Neuronal stem cell (in vitro differentiated cells): ENCODE measurements around the gene HMCN1.

Experiments
- DNase-seq: peaks from one replicate; pipeline ENCODE4 v3.0.0-alpha.2; 2013; ENCODE audit warnings: low spot score
- H2AFZ ChIP-seq: one replicate; pipeline ENCODE4 v1.6.1; 2013; ENCODE audit warnings: mild to moderate bottlenecking, low read length, inconsistent platforms
- H2AK5ac ChIP-seq: 2 replicates; pipeline ENCODE4 v1.6.1; 2013; ENCODE audit warnings: low read depth, mild to moderate bottlenecking, inconsistent platforms, low read length, moderate library complexity, mixed read lengths
- H2BK120ac ChIP-seq: 2 replicates; pipeline ENCODE4 v1.6.1; 2013; ENCODE audit warnings: low read depth, mild to moderate bottlenecking, inconsistent platforms, low read length, moderate library complexity, mixed read lengths
- H2BK12ac ChIP-seq: one replicate; pipeline ENCODE4 v1.6.1; 2013; ENCODE audit warnings: low read length, inconsistent platforms
- H2BK15ac ChIP-seq: 2 replicates; pipeline ENCODE4 v1.6.1; 2013; ENCODE audit warnings: mild to moderate bottlenecking, low read length, inconsistent platforms, mixed read lengths
- H2BK5ac ChIP-seq: one replicate; pipeline ENCODE4 v1.6.1; 2013; ENCODE audit warnings: inconsistent platforms, mild to moderate bottlenecking, low read length, moderate library complexity
- H3K14ac ChIP-seq: one replicate; pipeline ENCODE4 v1.6.1; 2013; ENCODE audit warnings: low read length, inconsistent platforms
- H3K18ac ChIP-seq: 2 replicates; pipeline ENCODE4 v1.6.1; 2013; ENCODE audit warnings: low read length, inconsistent platforms
- H3K23ac ChIP-seq: 2 replicates; pipeline ENCODE4 v1.6.1; 2013; ENCODE audit warnings: low read depth, mild to moderate bottlenecking, mixed read lengths, low read length, inconsistent platforms; ENCODE audit not compliant: poor library complexity
- H3K27ac ChIP-seq: replicated peaks from 3 replicates; pipeline ENCODE4 v1.5.1; 2013; ENCODE audit warnings: low read length, inconsistent platforms
- H3K27me3 ChIP-seq, 3 experiments: 2 replicates each; pipeline ENCODE4 v1.6.1; 2013; ENCODE audit warnings: low read length in 3 of 3, mild to moderate bottlenecking in 2 of 3, inconsistent platforms in 1 of 3, low read depth in 1 of 3, mixed read lengths in 1 of 3, moderate library complexity in 1 of 3; ENCODE audit not compliant: control insufficient read depth in 3 of 3, insufficient read depth in 3 of 3
- H3K36me3 ChIP-seq, 2 donors: replicated peaks in 1 of 2; 2 replicates each; pipeline ENCODE4 v1.6.1; 2013; ENCODE audit warnings: low read length in 2 of 2; ENCODE audit not compliant: control insufficient read depth in 2 of 2, insufficient read depth in 2 of 2
- H3K4ac ChIP-seq: 2 replicates; pipeline ENCODE4 v1.6.1; 2013; ENCODE audit warnings: inconsistent platforms, mild to moderate bottlenecking, low read length, moderate library complexity
- H3K4me1 ChIP-seq, 2 donors: 1 replicate in 1 of 2; 2 replicates in 1 of 2; pipeline ENCODE4 v1.6.1; 2013; ENCODE audit warnings: low read length in 2 of 2, low read depth in 1 of 2; ENCODE audit not compliant: control insufficient read depth in 2 of 2, insufficient read depth in 1 of 2
- H3K4me2 ChIP-seq: one replicate; pipeline ENCODE4 v1.6.1; 2013; ENCODE audit warnings: mild to moderate bottlenecking, low read length, inconsistent platforms; ENCODE audit not compliant: insufficient read depth, poor library complexity, severe bottlenecking
- H3K4me3 ChIP-seq, 2 donors: 2 replicates each; pipeline ENCODE4 v1.5.1; 2013; ENCODE audit warnings: low read length in 2 of 2, mild to moderate bottlenecking in 2 of 2, inconsistent platforms in 1 of 2, moderate library complexity in 1 of 2
- H3K79me1 ChIP-seq: one replicate; pipeline ENCODE4 v1.6.1; 2013; ENCODE audit warnings: low read depth, mild to moderate bottlenecking, inconsistent platforms, low read length, moderate library complexity
- H3K9ac ChIP-seq: one replicate; pipeline ENCODE4 v1.6.1; 2013; ENCODE audit warnings: mild to moderate bottlenecking, low read depth, low read length, inconsistent platforms; ENCODE audit not compliant: poor library complexity
- H3K9me3 ChIP-seq, 2 donors: replicated peaks in 1 of 2; 2 replicates each; pipeline versions ENCODE3 to v1.6.1; 2013; ENCODE audit warnings: low read length in 2 of 2, mild to moderate bottlenecking in 2 of 2, inconsistent platforms in 1 of 2, low read depth in 1 of 2, mixed read lengths in 1 of 2, moderate library complexity in 1 of 2; ENCODE audit not compliant: control insufficient read depth in 2 of 2, insufficient read depth in 1 of 2
- H4K8ac ChIP-seq: one replicate; pipeline ENCODE4 v1.6.1; 2013; ENCODE audit warnings: low read depth, mild to moderate bottlenecking, inconsistent platforms, low read length, moderate library complexity
- H4K91ac ChIP-seq: one replicate; pipeline ENCODE4 v1.6.1; 2013; ENCODE audit warnings: low read length, low read depth, mild to moderate bottlenecking, inconsistent platforms; ENCODE audit not compliant: poor library complexity
- WGBS, 2 donors: extraction: QIAGEN DNeasy Blood & Tissue Kit; methylation state at CpG; one replicate each; pipeline ENCODE4 v1.1.7; 2013; ENCODE audit warnings: missing lambda C conversion rate in 2 of 2, mixed read lengths in 1 of 2; ENCODE audit not compliant: insufficient read length in 2 of 2, insufficient replicate concordance in 1 of 2; ENCODE audit errors: extremely low coverage in 2 of 2; 5-methylcytosine and 5-hydroxymethylcytosine counted together

HMCN1 gene

DNA sequence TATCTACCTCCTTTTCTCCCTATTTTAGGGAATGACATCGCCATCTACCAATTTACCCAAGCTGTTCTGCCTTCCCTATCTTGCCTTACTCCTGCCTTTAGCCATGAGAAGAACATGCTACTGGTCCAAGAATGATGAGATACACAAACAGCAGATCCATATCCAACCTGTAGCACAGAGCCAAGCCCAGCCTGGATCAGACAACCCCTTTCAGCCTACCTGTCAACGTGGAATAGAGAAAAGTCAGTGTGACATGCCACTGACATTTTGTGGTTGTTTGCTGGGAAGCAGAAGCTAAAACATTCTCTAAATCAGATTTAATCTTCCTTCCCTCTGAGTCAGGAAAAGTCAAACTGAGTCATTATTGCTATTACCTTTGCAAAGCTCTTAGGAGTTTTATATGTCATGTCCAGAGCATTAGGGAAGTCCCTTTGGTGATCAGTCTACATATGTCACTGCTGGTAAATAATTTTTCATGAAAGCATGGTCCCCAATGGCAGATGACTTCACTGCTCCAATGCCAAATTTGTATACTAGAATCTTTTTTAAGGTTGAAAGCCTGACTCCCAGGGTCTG lies 497.8 kb downstream of the HMCN1 start:
- H3K27me3 ChIP-seq = no peaks in the 10 kb centered on the region
- no peak overlapping the region for H3K23ac ChIP-seq
- no peak overlapping the region for H3K4me2 ChIP-seq
- no peak overlapping the region for H2AK5ac ChIP-seq
- H3K79me1 ChIP-seq = no peaks in the 10 kb centered on the region
- H3K27ac ChIP-seq = no peak overlapping the region
- no CpG with 5 or more reads among the region's 2 CpGs for WGBS, 2 donors
- no peak overlapping the region for H2AFZ ChIP-seq
- H4K8ac ChIP-seq = no peak overlapping the region
- no peak overlapping the region for H2BK12ac ChIP-seq
- no peak overlapping the region for H2BK120ac ChIP-seq
- no peak overlapping the region for H2BK15ac ChIP-seq
- no peak overlapping the region for H3K4ac ChIP-seq
- H4K91ac ChIP-seq = no peak overlapping the region
- H3K36me3 ChIP-seq = no peaks in the 10 kb centered on the region
- H3K9me3 ChIP-seq = no peaks in the 10 kb centered on the region
- no peaks in the 10 kb centered on the region for H3K4me1 ChIP-seq
- no peak overlapping the region for H3K4me3 ChIP-seq
- no peak overlapping the region for H3K18ac ChIP-seq
- H2BK5ac ChIP-seq = no peak overlapping the region
- DNase-seq = no peak
- no peak overlapping the region for H3K14ac ChIP-seq
- H3K9ac ChIP-seq = no peak overlapping the region

- no peak overlapping the region for H3K4me3 ChIP-seq
- DNase-seq = no peak
- H3K9me3 ChIP-seq = no peaks in the 10 kb centered on the region
- no CpG with 5 or more reads among the region's 2 CpGs for WGBS, 2 donors
- no peak overlapping the region for H3K9ac ChIP-seq
- no peak overlapping the region for H2BK5ac ChIP-seq
- H3K4me2 ChIP-seq = no peak overlapping the region
- no peaks in the 10 kb centered on the region for H3K36me3 ChIP-seq
- H4K91ac ChIP-seq = no peak overlapping the region
- no peak overlapping the region for H2BK15ac ChIP-seq
- H3K79me1 ChIP-seq = no peaks in the 10 kb centered on the region
- H4K8ac ChIP-seq = no peak overlapping the region
- H3K4me1 ChIP-seq = no peaks in the 10 kb centered on the region
- no peak overlapping the region for H3K27ac ChIP-seq
- H2BK120ac ChIP-seq = no peak overlapping the region
- H3K18ac ChIP-seq = no peak overlapping the region
- H2BK12ac ChIP-seq = no peak overlapping the region
- no peak overlapping the region for H3K14ac ChIP-seq
- no peaks in the 10 kb centered on the region for H3K27me3 ChIP-seq
- H3K23ac ChIP-seq = no peak overlapping the region
- H2AFZ ChIP-seq = no peak overlapping the region
- H3K4ac ChIP-seq = no peak overlapping the region
- H2AK5ac ChIP-seq = no peak overlapping the region
Observed at GRCh38 chr1:186234976-186235686, 500.9 kb downstream of the HMCN1 start.

- H2BK120ac ChIP-seq = no peak overlapping the region
- H3K9me3 ChIP-seq = no peaks in the 10 kb centered on the region
- no peak overlapping the region for H3K18ac ChIP-seq
- no peak overlapping the region for H2AFZ ChIP-seq
- no peak overlapping the region for H2AK5ac ChIP-seq
- no peak overlapping the region for H3K23ac ChIP-seq
- no peak overlapping the region for H4K91ac ChIP-seq
- H3K14ac ChIP-seq = no peak overlapping the region
- H3K79me1 ChIP-seq = no peaks in the 10 kb centered on the region
- no peaks in the 10 kb centered on the region for H3K27me3 ChIP-seq
- H2BK12ac ChIP-seq = no peak overlapping the region
- DNase-seq = no peak
- H3K36me3 ChIP-seq = no peaks in the 10 kb centered on the region
- H2BK5ac ChIP-seq = no peak overlapping the region
- H3K27ac ChIP-seq = no peak overlapping the region
- no peak overlapping the region for H3K4ac ChIP-seq
- no peak overlapping the region for H3K4me2 ChIP-seq
- no peaks in the 10 kb centered on the region for H3K4me1 ChIP-seq
- no CpG with 5 or more reads among the region's 4 CpGs for WGBS, 2 donors
- no peak overlapping the region for H4K8ac ChIP-seq
- H3K4me3 ChIP-seq = no peak overlapping the region
- no peak overlapping the region for H3K9ac ChIP-seq
- no peak overlapping the region for H2BK15ac ChIP-seq
Observed at GRCh38 chr1:186235696-186236095, 501.5 kb downstream of the HMCN1 start.

DNA sequence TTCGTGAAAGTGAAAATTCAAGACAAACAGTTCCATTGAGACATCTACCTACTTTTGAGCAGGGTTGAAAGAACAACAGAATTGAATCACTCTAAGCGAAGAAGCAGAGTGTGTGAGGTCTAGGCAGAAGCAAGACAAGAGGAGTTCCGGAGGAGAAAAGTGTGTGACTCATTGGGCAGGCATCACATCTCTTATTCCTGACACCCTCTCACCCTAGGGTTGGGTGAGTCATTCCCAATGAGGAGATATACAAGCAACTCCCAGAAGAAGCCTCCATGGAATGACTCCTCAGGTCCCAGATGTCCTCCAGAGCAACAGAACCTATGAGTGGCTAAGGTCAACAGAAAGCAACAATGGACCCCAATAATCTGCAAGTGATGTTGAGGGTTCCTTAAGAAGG lies 502.7 kb downstream of the HMCN1 start:
- H3K14ac ChIP-seq = no peak overlapping the region
- no CpG with 5 or more reads among the region's 3 CpGs for WGBS, 2 donors
- no peak for DNase-seq

More for the DNA sequence above, 502.7 kb downstream of the HMCN1 start:
- Histone ChIP-seq H3K23ac (no peak overlapping the region), H3K36me3 (no peaks in the 10 kb centered on the region), H4K8ac (no peak overlapping the region), H3K4me2 (no peak overlapping the region), H3K27me3 (no peaks in the 10 kb centered on the region), H3K9ac (no peak overlapping the region), H4K91ac (no peak overlapping the region), H2AFZ (no peak overlapping the region), H3K4ac (no peak overlapping the region), H3K4me1 (no peaks in the 10 kb centered on the region), H3K79me1 (no peaks in the 10 kb centered on the region), H3K4me3 (no peak overlapping the region), H2BK12ac (no peak overlapping the region), H3K27ac (no peak overlapping the region), H2BK15ac (no peak overlapping the region), H2BK120ac (no peak overlapping the region), H2BK5ac (no peak overlapping the region), H3K9me3 (no peaks in the 10 kb centered on the region), H3K18ac (no peak overlapping the region), H2AK5ac (no peak overlapping the region)
